Hematopoietic multipotent progenitor cell treated with erythropoietin and hydrocortisone succinate and interleukin-3 and kit ligand, for 6 days (in vitro differentiated cells): Measurements from ENCODE around the gene BCOR.

Experiments used
- DNase-seq: peaks from one replicate; pipeline ENCODE4 v3.0.0-alpha.2; 2015

Gene BCOR

DNA sequence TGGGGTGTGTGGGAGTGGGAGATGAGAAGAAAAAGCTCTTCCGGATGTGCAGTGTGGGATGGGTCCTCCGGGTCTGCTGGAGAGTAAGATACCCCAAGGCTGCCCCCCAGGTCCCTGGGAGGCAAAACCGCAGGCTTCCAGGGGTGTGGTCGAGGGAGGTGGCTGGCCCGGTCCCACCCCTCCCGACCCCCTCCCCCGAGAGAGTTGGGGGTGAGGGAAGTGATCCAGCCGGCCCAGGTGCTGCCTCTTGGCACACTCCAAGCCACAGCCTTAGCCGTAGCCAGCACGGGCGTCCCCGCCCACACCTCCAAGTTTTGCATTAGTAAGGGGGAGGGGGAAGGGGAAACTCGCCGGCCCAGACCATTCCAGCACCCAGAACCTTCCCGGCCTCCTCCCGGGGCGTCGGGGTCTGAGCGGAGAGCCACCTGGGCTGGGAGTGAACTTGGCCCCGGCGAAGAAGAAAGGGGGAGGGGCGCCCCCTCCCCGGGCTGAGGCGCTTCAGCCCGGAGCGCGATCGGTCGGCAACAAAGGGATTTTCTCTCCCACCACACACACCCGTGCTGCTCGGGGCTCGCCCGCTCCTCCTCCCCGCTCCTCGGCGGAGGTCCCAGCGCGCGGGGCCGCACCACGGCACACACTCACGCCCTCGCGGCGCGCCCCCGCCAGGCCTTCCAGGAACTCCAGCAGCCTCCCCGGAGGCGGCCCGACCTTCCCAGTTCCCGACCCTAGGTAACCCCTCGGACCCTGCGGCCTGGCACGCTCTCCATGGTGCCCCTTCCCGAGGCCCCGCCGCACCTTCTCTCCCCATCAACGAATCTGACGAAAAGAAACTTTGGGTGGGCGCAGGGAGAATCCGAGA lies 14.4 kb downstream of the BCOR start:
- DNase-seq, result peak; percentile 28

GRCh38 chrX:40082447-40083119 lies 15.2 kb downstream of the BCOR start:
- DNase-seq, result peak; percentile 14

DNA sequence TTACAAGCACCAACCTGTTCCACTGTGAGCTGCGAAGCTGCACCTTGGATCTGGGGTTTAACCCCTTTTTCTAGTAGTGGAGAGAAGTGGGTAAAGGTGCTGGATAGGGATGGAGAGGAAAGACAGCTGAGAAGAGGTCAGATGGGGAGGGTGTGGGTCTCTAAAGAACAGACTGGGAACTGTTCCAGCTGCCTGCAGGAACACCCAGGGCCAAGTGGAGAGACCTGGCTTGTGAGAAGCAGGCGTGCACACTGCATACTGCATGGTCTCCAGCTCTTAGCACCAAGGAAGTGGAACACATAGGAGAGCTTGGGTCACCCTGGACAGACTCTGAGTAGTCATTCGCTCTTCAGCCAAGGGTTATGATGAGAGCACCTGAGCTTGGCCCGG lies 16.1 kb downstream of the BCOR start:
- no peak for DNase-seq

GRCh38 chrX:40080894-40081678 lies 16.7 kb downstream of the BCOR start:
- no peak for DNase-seq

GRCh38 chrX:40079572-40079971 lies 18.2 kb downstream of the BCOR start:
- DNase-seq, result no peak

- no peak for DNase-seq
Observed at GRCh38 chrX:40078489-40079227, 19.1 kb downstream of the BCOR start.

GRCh38 chrX:40077906-40078305 lies 19.9 kb downstream of the BCOR start:
- no peak for DNase-seq

DNA sequence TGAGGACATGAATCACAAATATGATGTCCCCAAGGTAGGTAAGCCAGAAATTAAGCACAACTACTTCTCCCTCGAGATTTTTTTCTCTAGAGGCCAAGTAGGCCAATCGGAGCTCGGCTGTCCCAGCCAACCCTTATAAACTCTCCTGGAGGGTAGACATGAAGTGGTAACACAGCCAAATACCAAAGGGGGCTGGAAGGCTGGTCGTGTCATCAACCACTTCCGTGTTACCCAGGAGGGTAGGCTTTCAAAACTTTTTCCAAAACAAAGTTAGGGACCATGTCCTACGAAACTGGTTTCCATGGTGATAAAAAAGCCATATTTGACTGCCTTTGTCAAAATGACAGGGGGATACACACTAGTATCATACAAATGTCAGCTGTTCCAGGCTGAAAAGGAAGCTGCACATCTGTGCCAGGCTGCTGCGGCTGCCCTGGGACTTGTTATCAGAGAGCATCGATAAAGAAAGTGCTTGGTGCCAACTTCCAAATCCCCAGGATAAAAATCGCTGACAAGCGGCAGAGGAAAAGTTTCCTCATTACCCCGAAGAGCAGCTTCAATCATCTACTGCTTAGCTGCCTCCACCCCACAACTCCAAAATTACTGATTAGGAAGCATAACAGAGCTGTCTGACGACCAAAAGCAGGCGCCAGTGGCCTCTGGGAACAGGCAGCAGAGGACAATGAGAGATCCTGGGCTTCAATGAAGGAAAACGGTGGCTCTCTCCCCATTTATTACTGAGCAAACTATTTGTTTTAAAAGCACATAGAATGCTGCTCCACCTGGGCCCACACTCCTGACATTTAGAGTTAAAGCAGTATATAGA lies 20.8 kb downstream of the BCOR start:
- no peak for DNase-seq

DNA sequence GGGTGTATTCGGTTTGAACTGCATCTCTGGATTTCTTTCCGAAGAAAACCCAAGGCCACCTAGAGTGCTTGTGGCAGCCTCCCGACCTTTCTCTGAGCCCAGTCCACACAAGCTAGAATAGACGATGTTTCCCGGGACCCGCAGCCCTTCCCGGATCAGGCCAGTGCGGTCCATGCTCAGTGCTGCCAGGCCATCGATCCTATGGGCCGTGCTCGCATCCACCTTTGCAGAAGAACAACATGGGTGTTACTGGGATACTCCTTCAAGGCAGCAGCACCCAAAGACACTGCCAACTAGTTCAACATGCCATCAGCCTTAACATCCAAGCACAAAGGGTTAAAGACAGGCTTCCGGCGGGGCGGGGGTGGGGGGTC lies 22.8 kb downstream of the BCOR start:
- no peak for DNase-seq

DNA sequence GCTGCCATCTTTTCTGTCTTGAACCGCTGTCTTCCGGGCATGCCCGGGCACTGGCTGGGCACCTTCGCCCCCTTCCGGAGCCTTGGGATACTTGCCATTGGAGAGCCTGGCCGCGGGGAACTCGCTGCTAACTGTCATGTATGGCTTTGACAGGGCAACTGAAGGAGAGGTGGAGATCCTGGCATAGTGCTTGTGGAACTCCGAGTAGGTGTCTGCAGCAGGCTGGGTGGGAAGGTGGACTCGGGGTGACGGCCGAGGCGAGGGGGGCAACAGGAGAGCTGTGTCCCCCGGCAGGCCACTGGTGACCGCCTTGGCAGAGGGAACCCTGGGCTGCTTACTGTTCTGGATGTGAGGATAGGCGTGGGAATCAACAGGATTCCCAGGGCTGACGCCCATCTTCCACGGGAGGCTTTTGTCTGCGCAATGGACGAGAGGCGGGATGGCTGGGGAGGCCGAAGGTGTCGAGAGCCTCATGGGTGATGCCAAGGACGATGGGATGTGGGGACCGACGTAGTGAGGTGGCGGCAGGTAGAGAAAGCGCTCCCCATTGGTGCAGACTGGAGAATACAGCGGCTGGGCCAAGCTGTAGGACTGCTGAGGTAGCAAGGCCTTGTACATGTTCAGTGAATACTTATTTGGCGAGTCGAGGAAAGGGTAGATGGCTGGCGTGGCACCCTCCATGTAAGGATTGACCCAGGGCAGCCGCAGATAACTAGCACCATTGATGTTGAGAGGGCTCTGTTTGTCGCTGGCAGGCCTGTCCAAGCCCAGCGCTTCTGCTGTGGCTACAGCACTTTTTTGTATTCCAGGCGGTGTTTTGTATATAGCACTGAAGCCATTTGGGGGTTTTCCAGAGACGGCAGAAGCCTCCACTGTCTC lies 23.4 kb downstream of the BCOR start:
- no peak for DNase-seq

DNA sequence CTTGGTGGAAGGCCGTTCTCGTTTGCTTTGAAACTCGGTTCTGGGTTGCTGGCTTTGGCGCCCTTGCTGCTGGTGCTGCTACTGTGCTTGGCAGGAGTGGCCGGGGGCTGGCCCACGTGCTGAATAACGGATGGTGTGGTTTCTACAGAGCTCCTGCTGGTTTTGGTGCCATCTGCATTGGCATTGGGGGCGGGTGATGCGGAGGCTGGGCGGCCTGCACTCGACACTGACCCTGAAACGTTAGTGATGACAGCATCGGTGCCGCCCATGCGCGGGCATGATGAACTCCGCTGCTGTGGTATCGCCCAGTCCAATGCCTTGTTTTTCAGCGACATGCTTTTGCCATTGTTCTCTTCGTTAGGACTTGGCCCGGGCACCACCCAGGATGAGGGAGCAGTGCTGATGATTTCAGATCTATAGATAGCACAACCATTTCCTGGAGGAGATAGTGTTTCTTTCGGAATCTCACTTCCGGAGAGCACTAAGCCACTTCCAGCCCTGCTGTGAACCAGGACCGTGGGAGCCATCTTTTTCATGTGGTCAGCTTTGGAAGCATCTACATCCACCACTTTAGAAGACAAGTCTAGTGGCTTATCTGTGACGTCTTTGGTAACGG lies 24.2 kb downstream of the BCOR start:
- no peak for DNase-seq

DNA sequence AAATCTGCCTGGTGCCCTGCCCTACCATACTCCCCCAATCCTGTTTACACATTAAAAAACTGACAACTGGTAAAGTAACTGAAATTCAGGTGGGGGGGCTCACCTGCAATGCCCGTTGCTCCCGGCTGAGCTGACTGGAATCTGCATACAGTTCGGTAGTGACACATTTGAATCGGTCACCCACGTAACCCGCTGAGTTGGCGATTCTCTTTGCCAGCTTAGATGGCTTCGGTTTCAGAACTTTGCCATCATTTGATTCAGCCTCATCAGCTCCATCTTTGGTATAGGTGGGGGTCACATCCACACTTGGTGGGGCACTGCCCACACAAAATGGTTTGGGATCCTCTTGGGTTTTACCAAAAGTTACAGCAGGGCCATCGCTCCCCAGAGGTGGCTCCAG lies 25.5 kb downstream of the BCOR start:
- no peak for DNase-seq

GRCh38 chrX:40068048-40068447 lies 29.7 kb downstream of the BCOR start:
- DNase-seq, result peak; percentile 27

- DNase-seq, result peak; percentile 41
Observed at GRCh38 chrX:40066700-40067099, 31.1 kb downstream of the BCOR start.

DNA sequence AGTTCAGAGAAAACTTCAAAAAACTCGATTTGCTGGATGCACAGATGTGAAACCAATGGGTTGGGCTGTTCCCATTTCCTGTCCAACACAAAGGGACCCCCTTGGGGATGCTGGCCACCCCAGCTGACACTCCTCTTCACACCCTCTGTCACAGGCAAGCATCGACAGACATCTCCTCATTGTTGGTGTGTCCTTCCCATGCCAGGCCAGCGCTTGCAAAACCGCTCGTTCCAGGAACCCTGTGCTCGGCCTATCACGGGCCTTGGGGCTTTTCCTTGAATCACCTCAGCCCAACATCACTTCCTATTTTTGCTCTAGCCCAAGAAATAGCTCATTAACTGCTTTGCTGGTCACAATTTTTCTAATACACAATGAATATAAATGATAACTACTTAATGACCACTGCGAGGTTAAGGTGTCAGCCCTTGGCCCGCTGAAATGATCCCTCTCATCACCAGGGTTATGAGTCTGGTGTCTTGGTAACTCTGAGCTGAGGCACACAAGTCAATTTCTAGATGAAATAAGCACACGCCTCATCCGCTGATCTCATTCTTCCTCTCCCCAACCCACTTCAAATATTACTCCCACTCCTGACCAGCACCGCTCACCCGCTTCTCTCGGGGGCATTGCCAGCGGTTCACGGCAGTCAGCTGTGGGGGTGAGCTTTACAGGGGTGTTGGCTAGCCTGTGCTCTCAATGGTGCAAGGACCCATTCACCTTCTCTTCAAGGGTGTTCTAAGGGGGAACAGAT lies 32.3 kb downstream of the BCOR start:
- no peak for DNase-seq

DNA sequence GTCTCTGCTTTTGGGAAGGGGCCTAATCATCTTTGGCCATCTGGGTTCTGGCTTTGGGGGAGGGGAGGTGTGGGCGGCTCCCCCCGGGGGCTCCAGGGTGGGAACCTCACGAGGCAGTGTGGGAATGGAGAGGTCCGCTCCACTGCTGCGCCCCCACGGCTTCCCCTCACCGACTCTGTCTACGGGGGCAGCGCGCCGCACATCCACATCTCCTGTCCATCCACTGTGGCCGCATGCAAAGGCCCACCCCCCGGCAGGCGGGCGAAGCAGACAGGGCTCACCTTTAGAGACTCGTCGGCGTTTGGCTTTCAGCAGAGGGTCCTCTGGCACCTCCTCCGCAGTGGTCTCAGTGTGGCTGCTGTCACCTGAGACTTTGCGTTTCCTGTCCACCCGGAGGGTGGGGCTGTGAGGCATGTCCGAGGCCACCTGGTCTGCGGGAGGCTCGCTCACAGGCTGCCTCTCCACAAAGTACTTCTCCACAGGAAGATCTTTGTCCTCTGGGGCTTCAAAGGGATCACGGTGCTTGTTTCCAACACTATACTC lies 33.6 kb downstream of the BCOR start:
- DNase-seq, result no peak

DNA sequence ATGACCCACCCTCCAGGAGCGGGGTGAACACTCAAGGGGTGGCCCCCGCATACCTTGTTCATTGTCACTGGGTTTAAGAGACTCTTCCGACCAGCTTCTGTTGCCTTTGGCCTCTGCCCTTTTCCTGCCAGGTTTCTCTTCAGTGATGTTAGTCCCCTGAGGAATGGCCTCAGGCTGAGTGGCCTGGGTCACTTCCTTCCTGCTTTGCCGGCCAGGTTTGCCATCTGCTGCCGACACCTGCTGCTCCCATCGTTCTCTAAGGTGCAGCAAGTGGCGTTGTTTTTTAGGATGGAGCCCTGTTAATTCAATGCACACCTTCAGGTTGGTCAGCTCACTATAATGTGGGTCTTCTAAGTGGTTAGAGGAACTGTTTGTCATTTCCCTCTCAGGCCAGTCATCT lies 34.2 kb downstream of the BCOR start:
- DNase-seq, result no peak

- DNase-seq, result no peak
Observed at GRCh38 chrX:40062525-40063155, 35.1 kb downstream of the BCOR start.
